ENCODE results near the gene SEC24B.

DNA sequence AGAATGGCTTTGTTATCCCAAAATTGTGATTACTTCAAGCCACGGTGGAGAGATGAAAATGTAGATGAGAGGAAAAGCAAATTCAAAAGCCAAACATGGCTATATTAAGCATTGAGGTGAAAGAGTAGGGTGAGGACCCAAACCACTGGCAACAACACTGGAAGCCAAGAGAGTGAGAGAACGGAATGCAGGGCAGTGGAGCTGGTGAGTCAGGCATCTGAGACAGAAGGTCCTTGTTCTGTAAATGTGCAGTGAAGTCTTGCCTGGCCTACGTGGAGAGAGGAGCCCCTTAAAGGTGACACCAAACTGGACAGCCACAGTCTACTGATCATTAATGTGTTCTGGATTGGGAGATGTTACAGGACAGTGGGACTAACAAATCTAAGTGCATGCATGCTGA lies 22.8 kb upstream of the SEC24B start:
- TF ChIP-seq, protein P1, sequence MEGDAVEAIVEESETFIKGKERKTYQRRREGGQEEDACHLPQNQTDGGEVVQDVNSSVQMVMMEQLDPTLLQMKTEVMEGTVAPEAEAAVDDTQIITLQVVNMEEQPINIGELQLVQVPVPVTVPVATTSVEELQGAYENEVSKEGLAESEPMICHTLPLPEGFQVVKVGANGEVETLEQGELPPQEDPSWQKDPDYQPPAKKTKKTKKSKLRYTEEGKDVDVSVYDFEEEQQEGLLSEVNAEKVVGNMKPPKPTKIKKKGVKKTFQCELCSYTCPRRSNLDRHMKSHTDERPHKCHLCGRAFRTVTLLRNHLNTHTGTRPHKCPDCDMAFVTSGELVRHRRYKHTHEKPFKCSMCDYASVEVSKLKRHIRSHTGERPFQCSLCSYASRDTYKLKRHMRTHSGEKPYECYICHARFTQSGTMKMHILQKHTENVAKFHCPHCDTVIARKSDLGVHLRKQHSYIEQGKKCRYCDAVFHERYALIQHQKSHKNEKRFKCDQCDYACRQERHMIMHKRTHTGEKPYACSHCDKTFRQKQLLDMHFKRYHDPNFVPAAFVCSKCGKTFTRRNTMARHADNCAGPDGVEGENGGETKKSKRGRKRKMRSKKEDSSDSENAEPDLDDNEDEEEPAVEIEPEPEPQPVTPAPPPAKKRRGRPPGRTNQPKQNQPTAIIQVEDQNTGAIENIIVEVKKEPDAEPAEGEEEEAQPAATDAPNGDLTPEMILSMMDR (IDR thresholded peaks at IDR 0.05), result no peak
- TF ChIP-seq POLR2A (IDR thresholded peaks at IDR 0.05), result no peak
- no peak for TF ChIP-seq POLR2AphosphoS5 (IDR thresholded peaks at IDR 0.05)
